ENCODE data around the gene ATF1.
"Not testable (repeated sequence)": the region's sequence is repeated elsewhere in the genome, so short reads cannot be mapped to it uniquely, and the experiment has no call there.

Gene ATF1

GRCh38 chr12:50840809-50841487 is 77.0 kb downstream of the ATF1 start:
- no peaks in the 10 kb centered on the region for H3K4me1 ChIP-seq (ENCODE audit: control insufficient read depth, insufficient read depth, low read length)
- no peak overlapping the region for H3K4me3 ChIP-seq (ENCODE audit: low read depth, low read length)
- H3K9ac ChIP-seq (ENCODE audit: low read depth, low read length): no peak overlapping the region
- H3K27ac ChIP-seq (ENCODE audit: low read depth, low read length): no peak overlapping the region
- no peaks in the 10 kb centered on the region for H3K27me3 ChIP-seq (ENCODE audit: control insufficient read depth, insufficient read depth, low read length)
- H3K36me3 ChIP-seq (ENCODE audit: control insufficient read depth, insufficient read depth, low read length): no peaks in the 10 kb centered on the region
- no peaks in the 10 kb centered on the region for H3K9me3 ChIP-seq (ENCODE audit: control insufficient read depth, insufficient read depth, low read length)

DNA sequence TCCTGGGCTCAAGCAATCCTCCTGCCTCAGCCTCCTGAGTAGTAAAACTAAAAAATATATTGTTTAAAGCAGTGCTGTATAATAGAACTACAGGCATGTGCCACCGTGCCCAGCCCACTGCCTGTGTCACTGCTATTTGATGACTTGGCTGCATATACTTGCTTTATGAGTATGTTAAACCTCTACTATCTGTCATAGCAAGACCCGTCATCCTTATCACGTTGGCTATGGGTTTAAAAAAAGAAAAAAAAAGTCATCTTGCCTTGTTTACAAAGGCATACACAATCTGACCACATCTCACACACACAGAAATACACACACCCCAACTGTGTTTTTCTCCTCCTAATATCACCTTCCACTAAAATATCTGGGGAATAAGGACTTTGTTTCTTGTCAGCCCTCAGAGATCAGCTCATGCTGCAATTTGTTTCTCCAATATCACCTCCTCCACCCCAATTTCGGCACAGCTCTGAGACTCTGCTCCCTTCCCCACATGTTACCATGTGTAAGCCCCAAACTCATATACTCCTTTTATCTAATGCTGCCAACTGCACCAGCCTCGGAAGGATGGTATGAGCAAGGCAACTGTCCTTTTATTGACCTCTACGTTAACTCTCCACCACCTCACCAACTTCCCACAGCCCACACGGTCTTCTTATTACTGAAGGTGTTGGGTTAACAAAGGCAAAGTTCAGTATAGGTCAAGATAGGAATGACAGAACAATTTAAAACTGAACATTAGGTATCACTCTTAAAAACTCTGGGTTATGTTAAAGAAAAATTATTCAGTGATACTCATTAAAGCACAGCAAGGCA is 78.0 kb downstream of the ATF1 start:
- Histone ChIP-seq H3K9ac (ENCODE audit: low read depth, low read length) (no peak overlapping the region), H3K4me3 (ENCODE audit: low read depth, low read length) (no peak overlapping the region), H3K4me1 (ENCODE audit: control insufficient read depth, insufficient read depth, low read length) (no peaks in the 10 kb centered on the region), H3K27ac (ENCODE audit: low read depth, low read length) (no peak overlapping the region), H3K36me3 (ENCODE audit: control insufficient read depth, insufficient read depth, low read length) (no peaks in the 10 kb centered on the region), H3K9me3 (ENCODE audit: control insufficient read depth, insufficient read depth, low read length) (no peaks in the 10 kb centered on the region), H3K27me3 (ENCODE audit: control insufficient read depth, insufficient read depth, low read length) (no peaks in the 10 kb centered on the region)

DNA sequence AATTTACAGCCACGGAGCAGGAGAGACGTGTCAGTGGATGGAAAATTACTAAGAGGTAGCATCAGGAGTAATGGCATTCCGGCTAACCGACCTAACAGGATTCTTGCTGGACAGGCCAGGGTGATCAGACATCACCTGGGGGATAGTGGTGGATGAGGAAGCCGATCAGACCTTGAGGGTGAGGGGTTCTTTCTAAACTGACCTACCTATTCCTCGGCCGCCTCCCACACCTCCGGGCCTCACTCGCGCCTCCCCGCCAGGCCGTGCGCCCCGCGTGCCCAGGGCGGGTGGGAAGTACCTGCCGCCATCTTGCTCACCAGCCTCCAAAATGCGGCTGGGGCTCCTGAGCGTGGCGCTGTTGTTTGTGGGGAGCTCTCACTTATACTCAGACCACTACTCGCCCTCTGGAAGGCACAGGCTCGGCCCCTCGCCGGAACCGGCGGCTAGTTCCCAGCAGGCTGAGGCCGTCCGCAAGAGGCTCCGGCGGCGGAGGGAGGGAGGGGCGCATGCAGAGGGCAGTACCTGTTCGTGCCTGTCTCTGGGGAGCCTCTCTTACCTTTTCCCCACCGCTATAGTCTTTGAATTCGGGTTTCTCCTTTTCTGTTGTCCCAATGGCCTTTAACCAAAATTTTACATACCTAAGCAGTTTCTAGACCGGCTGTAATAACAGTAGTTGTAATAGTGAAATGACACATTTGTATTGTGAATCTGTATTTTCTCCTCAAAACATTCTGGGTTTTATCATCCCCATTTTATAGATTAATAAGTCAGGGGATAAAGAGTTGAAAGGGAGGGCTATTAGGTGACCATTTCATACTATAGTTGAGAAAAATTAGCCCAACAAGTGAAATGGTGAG is 79.0 kb downstream of the ATF1 start, which contains the start of gene TMPRSS12:
Gene TMPRSS12, plus strand, starts transcription at position 290 of the 857 bp plus-strand sequence. Its CDS starts 39 bp downstream, at position 329.
- Histone ChIP-seq H3K4me3 (ENCODE audit: low read depth, low read length) (no peak within 1 kb of the TSS), H3K9ac (ENCODE audit: low read depth, low read length) (no peak within 1 kb of the TSS), H3K36me3 (ENCODE audit: control insufficient read depth, insufficient read depth, low read length) (no peaks in the 10 kb centered on the region), H3K4me1 (ENCODE audit: control insufficient read depth, insufficient read depth, low read length) (no peaks in the 10 kb centered on the region), H3K27ac (ENCODE audit: low read depth, low read length) (no peak within 1 kb of the TSS), H3K9me3 (ENCODE audit: control insufficient read depth, insufficient read depth, low read length) (no peaks in the 10 kb centered on the region), H3K27me3 (ENCODE audit: control insufficient read depth, insufficient read depth, low read length) (no peaks in the 10 kb centered on the region)

DNA sequence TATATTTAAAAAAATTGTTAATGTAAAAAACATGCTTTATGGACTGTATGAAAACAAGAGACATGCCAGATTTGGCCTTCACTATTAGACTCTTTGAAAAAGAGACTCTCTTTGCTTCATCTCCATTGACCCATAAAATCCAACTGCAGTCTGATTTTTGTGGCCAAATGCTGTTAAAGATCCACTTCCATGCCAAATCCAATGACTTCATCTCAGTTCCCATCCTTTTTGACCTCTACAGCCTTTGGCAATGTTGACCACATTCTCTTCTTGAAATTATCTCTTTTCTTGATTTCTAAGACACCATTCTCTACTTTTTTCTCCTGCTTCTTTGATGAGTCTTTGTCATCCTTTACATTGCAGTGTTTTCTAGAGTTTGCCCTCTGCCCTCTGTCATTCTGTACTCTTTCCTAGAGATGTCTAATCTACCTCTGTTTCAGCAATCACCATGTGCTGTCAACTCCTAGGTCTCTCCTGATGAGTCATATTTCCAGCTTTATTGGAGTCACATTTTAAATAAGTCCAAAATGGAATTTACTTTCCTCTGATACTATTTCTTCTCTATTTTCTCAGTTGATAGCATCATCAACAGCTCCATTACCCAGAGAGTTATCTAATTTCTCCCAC is 81.2 kb downstream of the ATF1 start:
- Histone ChIP-seq H3K36me3 (ENCODE audit: control insufficient read depth, insufficient read depth, low read length) (no peaks in the 10 kb centered on the region), H3K9me3 (ENCODE audit: control insufficient read depth, insufficient read depth, low read length) (no peaks in the 10 kb centered on the region), H3K4me3 (ENCODE audit: low read depth, low read length) (no peak overlapping the region), H3K9ac (ENCODE audit: low read depth, low read length) (no peak overlapping the region), H3K4me1 (ENCODE audit: control insufficient read depth, insufficient read depth, low read length) (no peaks in the 10 kb centered on the region), H3K27me3 (ENCODE audit: control insufficient read depth, insufficient read depth, low read length) (no peaks in the 10 kb centered on the region), H3K27ac (ENCODE audit: low read depth, low read length) (no peak overlapping the region)

- no peaks in the 10 kb centered on the region for H3K36me3 ChIP-seq (ENCODE audit: control insufficient read depth, insufficient read depth, low read length)
- H3K27ac ChIP-seq (ENCODE audit: low read depth, low read length): no peak overlapping the region
- H3K9ac ChIP-seq (ENCODE audit: low read depth, low read length): no peak overlapping the region
- H3K27me3 ChIP-seq (ENCODE audit: control insufficient read depth, insufficient read depth, low read length): no peaks in the 10 kb centered on the region
- no peaks in the 10 kb centered on the region for H3K4me1 ChIP-seq (ENCODE audit: control insufficient read depth, insufficient read depth, low read length)
- H3K4me3 ChIP-seq (ENCODE audit: low read depth, low read length): no peak overlapping the region
- H3K9me3 ChIP-seq (ENCODE audit: control insufficient read depth, insufficient read depth, low read length): no peaks in the 10 kb centered on the region
Measured at GRCh38 chr12:50848963-50849362, 85.1 kb downstream of the ATF1 start.

- not testable (repeated sequence) for H3K27ac ChIP-seq (ENCODE audit: low read depth, low read length); H3K9ac ChIP-seq (ENCODE audit: low read depth, low read length); H3K4me3 ChIP-seq (ENCODE audit: low read depth, low read length); H3K9me3 ChIP-seq (ENCODE audit: control insufficient read depth, insufficient read depth, low read length); H3K36me3 ChIP-seq (ENCODE audit: control insufficient read depth, insufficient read depth, low read length); H3K4me1 ChIP-seq (ENCODE audit: control insufficient read depth, insufficient read depth, low read length); H3K27me3 ChIP-seq (ENCODE audit: control insufficient read depth, insufficient read depth, low read length)
Measured at GRCh38 chr12:50855218-50855617, 91.3 kb downstream of the ATF1 start.

DNA sequence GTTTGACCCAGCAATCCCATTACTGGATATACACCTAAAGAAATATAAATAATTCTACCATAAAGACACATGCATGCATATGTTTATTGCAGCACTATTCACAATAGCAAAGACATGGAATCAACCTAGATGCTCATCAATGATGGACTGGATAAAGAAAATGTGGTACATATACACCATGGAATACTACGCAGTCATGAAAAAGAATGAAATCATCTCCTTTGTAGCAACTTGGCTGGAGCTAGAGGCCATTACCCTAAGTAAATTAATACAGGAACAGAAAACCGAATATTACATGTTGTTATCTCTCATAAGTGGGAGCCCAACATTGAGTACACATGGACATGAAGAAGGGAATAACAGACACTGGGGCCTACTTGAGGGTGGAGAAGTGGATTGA is 91.8 kb downstream of the ATF1 start:
- not testable (repeated sequence) for H3K4me1 ChIP-seq (ENCODE audit: control insufficient read depth, insufficient read depth, low read length); H3K27ac ChIP-seq (ENCODE audit: low read depth, low read length); H3K9me3 ChIP-seq (ENCODE audit: control insufficient read depth, insufficient read depth, low read length); H3K36me3 ChIP-seq (ENCODE audit: control insufficient read depth, insufficient read depth, low read length); H3K27me3 ChIP-seq (ENCODE audit: control insufficient read depth, insufficient read depth, low read length); H3K9ac ChIP-seq (ENCODE audit: low read depth, low read length); H3K4me3 ChIP-seq (ENCODE audit: low read depth, low read length)

GRCh38 chr12:50859621-50860310 is 95.9 kb downstream of the ATF1 start:
- Histone ChIP-seq H3K4me1 (ENCODE audit: control insufficient read depth, insufficient read depth, low read length) (no peaks in the 10 kb centered on the region), H3K36me3 (ENCODE audit: control insufficient read depth, insufficient read depth, low read length) (no peaks in the 10 kb centered on the region), H3K9me3 (ENCODE audit: control insufficient read depth, insufficient read depth, low read length) (no peaks in the 10 kb centered on the region), H3K4me3 (ENCODE audit: low read depth, low read length) (no peak overlapping the region), H3K27ac (ENCODE audit: low read depth, low read length) (no peak overlapping the region), H3K9ac (ENCODE audit: low read depth, low read length) (no peak overlapping the region), H3K27me3 (ENCODE audit: control insufficient read depth, insufficient read depth, low read length) (no peaks in the 10 kb centered on the region)

DNA sequence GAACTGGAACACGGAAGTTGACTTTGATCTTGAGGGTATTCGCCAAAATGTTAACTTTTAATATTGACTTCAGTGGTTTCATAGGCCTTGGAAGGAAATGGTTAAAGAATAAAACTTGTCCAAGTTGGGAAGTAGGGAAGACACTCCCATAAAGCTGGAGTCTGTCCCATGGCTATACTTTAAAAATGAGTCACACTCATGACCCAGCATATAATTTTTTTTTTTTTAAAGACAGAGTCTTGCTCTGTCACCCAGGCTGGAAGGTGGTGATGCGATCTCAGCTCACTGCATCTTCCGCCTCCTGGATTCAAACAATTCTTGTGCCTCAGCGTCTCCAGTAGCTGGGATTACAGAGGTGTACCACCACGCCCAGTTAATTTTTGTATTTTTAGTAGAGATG is 98.4 kb downstream of the ATF1 start:
- no peaks in the 10 kb centered on the region for H3K27me3 ChIP-seq (ENCODE audit: control insufficient read depth, insufficient read depth, low read length)
- no peak overlapping the region for H3K4me3 ChIP-seq (ENCODE audit: low read depth, low read length)
- H3K36me3 ChIP-seq (ENCODE audit: control insufficient read depth, insufficient read depth, low read length): no peaks in the 10 kb centered on the region
- H3K9ac ChIP-seq (ENCODE audit: low read depth, low read length): no peak overlapping the region
- H3K9me3 ChIP-seq (ENCODE audit: control insufficient read depth, insufficient read depth, low read length): 0 out of 2 replicates have a peak, but pooled peaks cover 11% of the 10 kb centered on the region
- no peaks in the 10 kb centered on the region for H3K4me1 ChIP-seq (ENCODE audit: control insufficient read depth, insufficient read depth, low read length)
- no peak overlapping the region for H3K27ac ChIP-seq (ENCODE audit: low read depth, low read length)

- H3K9ac ChIP-seq (ENCODE audit: low read depth, low read length): no peak overlapping the region
- no peak overlapping the region for H3K4me3 ChIP-seq (ENCODE audit: low read depth, low read length)
- H3K36me3 ChIP-seq (ENCODE audit: control insufficient read depth, insufficient read depth, low read length): no peaks in the 10 kb centered on the region
- no peak overlapping the region for H3K27ac ChIP-seq (ENCODE audit: low read depth, low read length)
- no peaks in the 10 kb centered on the region for H3K27me3 ChIP-seq (ENCODE audit: control insufficient read depth, insufficient read depth, low read length)
- no peaks in the 10 kb centered on the region for H3K4me1 ChIP-seq (ENCODE audit: control insufficient read depth, insufficient read depth, low read length)
- H3K9me3 ChIP-seq (ENCODE audit: control insufficient read depth, insufficient read depth, low read length): 0 out of 2 replicates have a peak, but pooled peaks cover 11% of the 10 kb centered on the region
Measured at GRCh38 chr12:50865266-50865665, 101.4 kb downstream of the ATF1 start.

Data from HUES48 (cell line).